Panc1 (cell line): Measurements from ENCODE around the gene JAG1.

ENCODE experiments used
- TCF7L2 ChIP-seq: IDR thresholded peaks from 2 replicates; pipeline ENCODE4 v1.6.1; 2011; ENCODE audit warnings: mild to moderate bottlenecking, low read depth, low read length, inconsistent platforms
- TF ChIP-seq, protein P1 (sequence below): fragments of 450-650 bp; IDR thresholded peaks from 2 replicates; pipeline ENCODE4 v1.5.1; 2017; ENCODE audit warnings: mild to moderate bottlenecking
- TF ChIP-seq, protein P2 (sequence below), 2 experiments: IDR thresholded peaks; 2 replicates each; pipeline ENCODE4 v1.6.1; 2011 to 2012; ENCODE audit warnings: low read depth in 2 of 2, control low read depth in 1 of 2, low read length in 1 of 2, mild to moderate bottlenecking in 1 of 2, moderate library complexity in 1 of 2; ENCODE audit not compliant: insufficient read depth in 1 of 2

DNA sequence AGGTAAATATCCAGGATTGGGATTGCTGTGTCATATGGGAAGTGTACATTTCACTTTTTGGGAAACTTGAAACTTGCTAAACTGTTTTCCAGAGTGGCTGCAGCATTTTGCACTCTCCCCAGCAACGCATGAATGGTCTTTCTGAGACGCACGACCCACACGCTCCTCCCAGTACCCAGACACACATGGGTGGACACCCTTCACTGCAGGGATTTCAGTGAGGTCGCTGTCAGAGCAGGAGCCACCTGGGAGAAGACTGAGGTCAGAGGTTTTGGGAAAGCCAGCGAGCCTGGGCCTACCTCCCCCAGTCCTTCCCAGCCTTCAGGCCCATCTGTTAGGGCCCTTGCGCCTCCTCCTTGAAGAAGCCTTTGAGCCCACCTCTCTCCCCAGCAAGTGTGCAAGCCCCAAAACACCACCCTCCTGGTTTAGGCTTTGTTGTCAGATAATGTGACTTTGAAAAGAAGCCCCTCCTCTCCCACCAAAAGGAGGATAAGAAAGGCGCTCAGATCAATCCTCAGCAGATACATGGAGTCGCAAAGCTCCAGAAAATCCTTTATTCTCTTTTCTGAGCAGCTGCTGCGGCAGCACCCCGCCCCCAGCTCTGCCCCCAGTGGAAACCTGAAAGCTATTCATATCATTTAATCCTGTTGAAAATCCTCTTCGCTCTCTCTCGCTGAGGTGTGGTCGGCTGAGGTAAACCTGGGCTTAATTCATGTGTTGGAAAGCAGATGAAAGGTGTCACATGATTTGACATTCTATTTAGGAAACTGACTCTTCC is 12.7 kb upstream of the JAG1 start:
- TF ChIP-seq, protein P1, sequence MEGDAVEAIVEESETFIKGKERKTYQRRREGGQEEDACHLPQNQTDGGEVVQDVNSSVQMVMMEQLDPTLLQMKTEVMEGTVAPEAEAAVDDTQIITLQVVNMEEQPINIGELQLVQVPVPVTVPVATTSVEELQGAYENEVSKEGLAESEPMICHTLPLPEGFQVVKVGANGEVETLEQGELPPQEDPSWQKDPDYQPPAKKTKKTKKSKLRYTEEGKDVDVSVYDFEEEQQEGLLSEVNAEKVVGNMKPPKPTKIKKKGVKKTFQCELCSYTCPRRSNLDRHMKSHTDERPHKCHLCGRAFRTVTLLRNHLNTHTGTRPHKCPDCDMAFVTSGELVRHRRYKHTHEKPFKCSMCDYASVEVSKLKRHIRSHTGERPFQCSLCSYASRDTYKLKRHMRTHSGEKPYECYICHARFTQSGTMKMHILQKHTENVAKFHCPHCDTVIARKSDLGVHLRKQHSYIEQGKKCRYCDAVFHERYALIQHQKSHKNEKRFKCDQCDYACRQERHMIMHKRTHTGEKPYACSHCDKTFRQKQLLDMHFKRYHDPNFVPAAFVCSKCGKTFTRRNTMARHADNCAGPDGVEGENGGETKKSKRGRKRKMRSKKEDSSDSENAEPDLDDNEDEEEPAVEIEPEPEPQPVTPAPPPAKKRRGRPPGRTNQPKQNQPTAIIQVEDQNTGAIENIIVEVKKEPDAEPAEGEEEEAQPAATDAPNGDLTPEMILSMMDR = no peak
- TF ChIP-seq TCF7L2 = no peak
- TF ChIP-seq, protein P2, sequence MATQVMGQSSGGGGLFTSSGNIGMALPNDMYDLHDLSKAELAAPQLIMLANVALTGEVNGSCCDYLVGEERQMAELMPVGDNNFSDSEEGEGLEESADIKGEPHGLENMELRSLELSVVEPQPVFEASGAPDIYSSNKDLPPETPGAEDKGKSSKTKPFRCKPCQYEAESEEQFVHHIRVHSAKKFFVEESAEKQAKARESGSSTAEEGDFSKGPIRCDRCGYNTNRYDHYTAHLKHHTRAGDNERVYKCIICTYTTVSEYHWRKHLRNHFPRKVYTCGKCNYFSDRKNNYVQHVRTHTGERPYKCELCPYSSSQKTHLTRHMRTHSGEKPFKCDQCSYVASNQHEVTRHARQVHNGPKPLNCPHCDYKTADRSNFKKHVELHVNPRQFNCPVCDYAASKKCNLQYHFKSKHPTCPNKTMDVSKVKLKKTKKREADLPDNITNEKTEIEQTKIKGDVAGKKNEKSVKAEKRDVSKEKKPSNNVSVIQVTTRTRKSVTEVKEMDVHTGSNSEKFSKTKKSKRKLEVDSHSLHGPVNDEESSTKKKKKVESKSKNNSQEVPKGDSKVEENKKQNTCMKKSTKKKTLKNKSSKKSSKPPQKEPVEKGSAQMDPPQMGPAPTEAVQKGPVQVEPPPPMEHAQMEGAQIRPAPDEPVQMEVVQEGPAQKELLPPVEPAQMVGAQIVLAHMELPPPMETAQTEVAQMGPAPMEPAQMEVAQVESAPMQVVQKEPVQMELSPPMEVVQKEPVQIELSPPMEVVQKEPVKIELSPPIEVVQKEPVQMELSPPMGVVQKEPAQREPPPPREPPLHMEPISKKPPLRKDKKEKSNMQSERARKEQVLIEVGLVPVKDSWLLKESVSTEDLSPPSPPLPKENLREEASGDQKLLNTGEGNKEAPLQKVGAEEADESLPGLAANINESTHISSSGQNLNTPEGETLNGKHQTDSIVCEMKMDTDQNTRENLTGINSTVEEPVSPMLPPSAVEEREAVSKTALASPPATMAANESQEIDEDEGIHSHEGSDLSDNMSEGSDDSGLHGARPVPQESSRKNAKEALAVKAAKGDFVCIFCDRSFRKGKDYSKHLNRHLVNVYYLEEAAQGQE (IDR thresholded peaks at IDR 0.05; ENCODE audit: insufficient read depth in 1 of 2, low read depth in 2 of 2, low read length in 1 of 2) = no peak
